Measurements from ENCODE around the gene DST.

The DST gene

GRCh38 chr6:56624046-56624727 is 18.5 kb downstream of the DST start:
- no peak for DNase-seq (ENCODE audit: low read depth)

DNA sequence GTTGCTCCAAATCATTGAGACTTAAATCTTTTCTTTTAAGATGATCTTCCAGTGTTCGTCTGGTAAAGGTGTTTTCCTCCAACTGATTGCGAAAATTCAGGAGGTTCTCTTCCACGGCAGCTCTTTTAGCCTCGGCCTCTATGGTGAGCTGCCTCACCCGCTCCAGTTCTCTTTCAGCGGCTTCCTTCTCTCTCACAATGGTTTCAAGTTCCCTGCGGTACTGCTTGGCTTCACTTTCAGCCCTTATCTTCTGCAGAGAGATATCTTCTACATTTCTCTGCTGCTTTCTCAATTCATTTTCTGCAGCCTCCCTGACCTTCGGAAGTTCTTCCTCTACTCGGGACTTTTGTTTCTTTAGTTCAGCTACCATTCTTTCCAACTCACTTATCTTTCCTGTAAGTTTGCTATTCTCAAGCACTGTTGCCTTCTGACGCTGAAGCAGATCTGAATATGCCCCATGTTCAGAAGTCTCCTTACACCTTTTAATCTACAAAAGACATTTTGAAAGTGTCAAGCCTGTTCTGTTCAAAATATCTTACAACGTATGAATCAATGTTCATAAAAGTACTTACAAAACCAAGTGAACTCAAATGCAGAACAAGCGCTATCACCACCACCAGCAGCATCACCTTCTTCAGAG is 22.3 kb downstream of the DST start:
- no peak for DNase-seq (ENCODE audit: low read depth)

DNA sequence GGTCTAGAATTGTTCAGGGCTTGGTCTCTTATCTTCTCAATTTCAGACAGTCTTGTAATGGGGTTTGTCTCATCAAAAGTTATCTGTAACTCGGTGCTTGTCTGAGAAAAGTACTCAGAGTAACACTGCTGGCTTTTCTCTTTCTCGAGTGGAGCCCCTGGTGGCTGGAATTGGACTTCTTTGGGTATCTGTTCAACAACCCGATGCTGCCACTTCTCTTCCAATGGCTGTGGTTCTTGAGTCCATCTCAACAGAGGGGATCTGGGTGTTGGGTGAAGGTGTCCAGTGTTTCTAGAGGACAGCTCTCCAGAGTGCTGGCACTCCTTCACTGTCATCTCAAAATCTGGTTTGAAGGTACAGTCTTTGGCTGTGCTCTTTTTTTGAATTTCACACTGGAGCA is 24.6 kb downstream of the DST start:
- no peak for DNase-seq (ENCODE audit: low read depth)

- DNase-seq (ENCODE audit: low read depth): no peak
These were observed 25.7 kb downstream of the DST start for GRCh38 chr6:56616967-56617366.

- DNase-seq (ENCODE audit: low read depth): no peak
These were observed 29.3 kb downstream of the DST start for GRCh38 chr6:56613247-56613851.

DNA sequence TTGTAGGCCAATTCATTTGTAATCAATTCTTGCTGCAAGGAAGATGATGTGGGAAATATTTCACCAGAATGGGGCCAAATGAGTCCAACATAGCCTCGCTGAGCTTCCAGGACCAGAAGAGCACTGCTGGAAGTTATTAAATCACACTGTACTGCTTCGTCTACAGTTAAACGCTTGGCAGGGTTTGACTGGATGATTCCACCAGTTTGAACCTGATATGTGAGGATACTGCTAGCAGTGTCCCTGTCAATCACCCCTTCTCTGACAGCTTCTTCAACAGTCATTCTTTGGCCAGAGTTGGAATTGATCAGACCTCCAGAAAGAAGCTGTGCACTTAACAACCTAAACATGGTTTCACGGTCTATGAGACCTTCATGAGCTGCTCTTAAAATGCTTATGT is 34.4 kb downstream of the DST start:
- DNase-seq (ENCODE audit: low read depth): no peak

DNA sequence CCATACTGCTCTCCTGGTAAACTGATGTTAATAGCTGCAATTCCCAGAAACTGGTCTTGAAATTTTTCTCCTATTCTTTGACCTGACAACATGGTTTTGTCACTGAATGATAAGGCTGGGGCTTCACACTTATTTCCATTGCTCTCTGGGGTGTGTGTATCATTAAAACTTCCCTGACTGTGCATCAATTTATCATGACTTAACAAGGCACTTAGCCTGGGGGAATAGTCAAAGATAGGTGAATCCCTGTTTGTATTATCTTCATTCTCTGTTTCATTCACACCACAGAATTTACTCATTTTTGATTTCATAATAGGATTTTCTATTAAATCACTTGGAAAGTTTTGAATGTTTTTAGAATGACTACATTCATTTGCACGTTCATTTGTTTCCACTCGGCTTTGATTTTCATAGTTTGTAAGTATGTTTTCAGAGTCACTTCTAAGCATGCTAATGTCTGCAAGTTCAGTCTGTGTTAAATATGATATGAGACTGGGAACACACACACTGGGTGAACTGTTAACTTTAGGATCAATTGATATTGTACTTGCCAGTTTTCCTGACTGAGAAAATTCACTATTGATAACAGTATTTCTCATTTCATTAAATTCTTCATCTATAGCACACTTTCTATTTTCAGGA is 35.5 kb downstream of the DST start:
- DNase-seq (ENCODE audit: low read depth): no peak

GRCh38 chr6:56605435-56605834 is 37.3 kb downstream of the DST start:
- DNase-seq (ENCODE audit: low read depth): no peak

- no peak for DNase-seq (ENCODE audit: low read depth)
These were observed 38.5 kb downstream of the DST start for GRCh38 chr6:56604186-56604585.

GRCh38 chr6:56601390-56601789 is 41.3 kb downstream of the DST start:
- no peak for DNase-seq (ENCODE audit: low read depth)

DNA sequence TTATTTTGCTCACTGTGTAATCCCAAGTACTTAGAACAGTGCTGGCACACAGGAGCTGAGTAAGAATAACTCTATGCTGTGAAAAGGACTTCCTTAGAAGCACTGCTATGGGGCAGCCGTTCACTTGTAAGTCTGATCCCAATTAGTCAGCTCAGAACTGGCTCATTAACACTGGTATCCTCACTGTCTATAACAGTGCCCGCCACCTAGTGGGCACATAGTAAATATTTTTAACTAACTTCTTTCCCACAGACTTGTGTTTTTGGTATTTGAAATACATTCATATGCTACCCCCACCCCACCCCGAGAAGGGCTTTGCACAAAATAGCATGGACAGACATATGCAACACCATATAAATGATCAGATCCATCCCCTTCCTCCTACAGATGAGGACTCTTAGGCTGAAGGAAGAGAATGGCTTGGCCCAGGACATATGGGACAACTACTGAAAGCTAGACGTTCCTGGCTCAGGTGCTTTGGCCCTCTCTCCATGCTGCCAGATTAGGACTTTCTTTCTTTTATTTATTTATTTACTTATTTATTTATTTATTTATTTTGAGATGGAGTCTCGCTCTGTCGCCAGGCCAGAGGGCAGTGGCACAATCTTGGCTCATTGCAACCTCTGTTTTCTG is 47.1 kb downstream of the DST start:
- DNase-seq (ENCODE audit: low read depth): peak; percentile 11

- DNase-seq (ENCODE audit: low read depth): no peak
These were observed 48.0 kb downstream of the DST start for GRCh38 chr6:56594699-56595098.

GRCh38 chr6:56593801-56594318 is 48.8 kb downstream of the DST start:
- no peak for DNase-seq (ENCODE audit: low read depth)

DNA sequence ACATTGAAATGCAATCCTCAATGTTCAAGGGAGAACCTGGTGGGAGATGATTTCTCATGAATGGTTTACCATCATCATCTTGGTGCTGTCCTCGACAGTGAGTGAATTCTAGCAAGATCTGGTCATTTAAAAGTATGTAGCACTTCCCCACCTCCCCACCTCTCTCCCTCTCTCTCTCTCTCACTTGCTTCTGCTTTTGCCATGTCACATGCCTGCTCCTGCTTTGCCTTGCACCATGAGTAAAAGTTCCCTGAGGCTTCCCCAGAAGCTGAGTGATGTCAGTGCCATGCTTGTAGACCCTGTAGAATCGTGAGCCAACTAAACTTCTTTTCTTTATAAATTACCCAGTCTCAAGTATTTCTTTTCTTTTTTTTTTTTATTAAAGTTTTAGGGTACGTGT is 60.5 kb downstream of the DST start:
- no peak for DNase-seq (ENCODE audit: low read depth)

DNA sequence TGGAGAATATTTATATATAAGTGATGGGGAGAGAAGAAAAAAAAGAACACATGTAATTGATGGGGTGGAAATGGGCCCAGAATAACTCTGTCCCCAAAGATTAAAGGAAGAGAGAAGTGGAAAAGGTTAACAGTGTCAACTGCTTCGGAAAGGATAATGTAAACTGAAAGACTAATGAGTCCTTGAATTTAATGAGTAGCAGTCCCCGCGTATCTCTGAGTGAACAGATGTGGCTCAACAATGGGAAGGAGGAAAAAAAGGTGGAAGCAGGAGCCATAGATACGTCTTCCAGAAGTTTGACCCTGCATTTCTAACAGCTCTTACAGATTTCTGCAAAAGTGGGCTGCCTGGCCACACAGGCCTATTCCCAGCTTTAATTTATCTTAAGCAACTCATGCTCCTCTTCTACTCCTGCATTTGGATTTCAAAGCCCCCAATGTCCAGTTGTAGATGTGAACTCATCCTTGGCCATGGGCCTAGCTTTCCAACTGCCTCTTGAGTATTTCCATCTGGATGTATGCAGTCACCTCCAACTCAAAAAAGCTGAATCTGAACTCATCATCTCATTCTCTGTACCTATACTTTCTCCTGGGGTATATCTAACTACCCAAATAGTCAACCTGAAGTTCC is 61.3 kb downstream of the DST start:
- DNase-seq (ENCODE audit: low read depth): no peak

- no peak for DNase-seq (ENCODE audit: low read depth)
These were observed 62.4 kb downstream of the DST start for GRCh38 chr6:56580271-56580670.

GRCh38 chr6:56579155-56579851 is 63.4 kb downstream of the DST start:
- no peak for DNase-seq (ENCODE audit: low read depth)

GRCh38 chr6:56575736-56576135 is 67.0 kb downstream of the DST start:
- no peak for DNase-seq (ENCODE audit: low read depth)

DNA sequence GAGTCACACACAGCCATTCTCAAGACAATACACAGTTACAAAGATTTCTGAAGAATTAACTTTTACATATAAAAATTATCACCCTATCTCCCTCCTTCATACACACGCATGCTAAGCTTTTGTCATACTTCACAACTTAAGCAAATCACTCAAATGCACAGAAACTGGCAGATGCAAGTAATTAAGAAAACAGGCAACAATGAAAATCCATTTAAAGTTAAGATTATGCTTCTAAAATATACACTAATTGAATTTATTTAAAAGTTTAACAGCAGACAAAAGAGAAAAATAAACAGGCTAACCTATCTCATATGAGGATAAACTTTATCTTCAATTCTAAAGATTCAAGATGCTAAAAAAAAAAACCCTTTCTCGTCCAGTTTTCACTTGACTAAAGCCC is 68.4 kb downstream of the DST start:
- DNase-seq (ENCODE audit: low read depth): no peak

GRCh38 chr6:56573624-56574023 is 69.1 kb downstream of the DST start:
- no peak for DNase-seq (ENCODE audit: low read depth)

DNA sequence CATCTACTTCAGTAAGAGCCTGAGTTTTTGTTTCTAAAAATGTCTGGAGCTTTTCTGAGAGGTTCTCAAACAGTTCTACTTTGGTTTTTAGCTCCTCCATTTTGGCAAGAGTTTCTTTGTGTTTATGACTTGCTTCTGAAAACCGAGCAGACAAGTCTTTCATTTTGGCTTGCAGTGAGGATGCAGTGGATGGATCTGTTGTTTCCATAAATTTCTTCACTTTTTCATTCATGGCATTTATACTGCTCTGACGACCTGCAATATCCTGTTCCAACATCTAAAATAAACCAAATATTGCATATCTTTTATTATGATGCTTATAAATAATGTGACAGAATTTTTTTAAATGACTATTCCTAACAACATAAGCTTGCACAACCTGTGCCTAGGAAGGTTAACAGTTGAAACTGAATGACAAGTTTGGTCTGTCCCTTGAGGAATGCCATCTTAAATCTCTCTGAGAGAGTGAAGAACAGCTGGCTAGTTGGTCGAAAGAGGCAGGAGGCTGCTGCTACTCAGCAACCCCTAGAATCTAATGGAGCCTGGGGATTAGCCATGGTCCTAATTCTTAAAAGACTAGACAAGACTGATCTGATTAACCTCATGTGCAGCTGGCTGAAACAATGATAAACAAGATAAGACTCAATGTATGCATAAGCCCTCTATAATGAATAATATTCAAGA is 69.8 kb downstream of the DST start:
- DNase-seq (ENCODE audit: low read depth): no peak

Measured in activated T-cell treated with anti-CD3 and anti-CD28 coated beads for 1 hour (primary cell).